Heart left ventricle (tissue), 13 donors: ENCODE results near the gene RND2.

ENCODE experiments used
- CTCF ChIP-seq, 12 donors: fragments of 200-600 bp; sonication (generic) in 4 of 12; IDR thresholded peaks; one replicate each; pipeline versions ENCODE4 v1.5.0 to v1.8.0; 2018 to 2022; ENCODE audit warnings: antibody characterized with exemption in 12 of 12, mild to moderate bottlenecking in 5 of 12
- POLR2A ChIP-seq, 2 donors: fragments of 450-650 bp; IDR thresholded peaks; one replicate each; pipeline ENCODE4 v1.6.1; 2017; ENCODE audit warnings: antibody characterized with exemption in 2 of 2, mild to moderate bottlenecking in 2 of 2, moderate library complexity in 2 of 2
- donor health status: ischemic (EF 13 %, LVEDD 7.1; RV severe dilation, severe dysfunction).
- donor health status: DM: no; HTN: yes; CAD: no.
- donor health status: DM: no; HTN: no; CAD: no.
- donor health status: ischemic (EF 25% LVEDD 6.9; RV normal size, moderate dysfunction).
- donor health status: ischemic (EF 25% LVEDD 5.7; RV mildly dilated, moderate dysfunction).
- donor health status: ischemic (EF 35%, LVEDD 5.7; RV mildly dilated, moderate dysfunction).
- donor health status: nonischemic (EF 11% LVEDD 7.7; RV severe dilation, severe dysfunction).
- donor health status: DM: yes; HTN: yes; CAD: no.
- donor health status: PGD.
- donor health status: ischemic (EF 29% LVEDD 5.4; RV normal size, mild dysfunction).
- donor health status: nonischemic (EF 23%, LVEDD 6.1; RV moderate dilation, normal function).

DNA sequence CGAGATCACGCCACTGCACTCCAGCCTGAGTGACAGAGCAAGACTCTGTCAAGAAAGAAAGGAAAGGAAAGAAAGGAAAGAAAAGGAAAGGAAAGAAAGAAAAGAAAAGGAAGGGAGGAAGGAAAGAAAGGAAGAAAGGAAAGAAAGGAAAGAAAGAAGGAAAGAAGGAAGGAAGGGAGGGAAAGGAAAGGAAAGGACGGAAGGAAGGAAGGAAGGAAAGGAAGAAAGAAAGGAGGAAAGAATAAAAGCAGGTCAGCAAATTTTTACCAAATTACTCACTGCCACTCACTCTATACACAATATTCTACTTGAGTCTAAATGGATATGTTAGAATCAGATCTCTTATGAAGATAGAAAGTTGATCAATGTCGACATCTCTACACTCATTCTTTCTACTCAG lies 49.8 kb downstream of the RND2 start:
- no peak for TF ChIP-seq CTCF (IDR thresholded peaks at IDR 0.05)
- no peak for TF ChIP-seq POLR2A (IDR thresholded peaks at IDR 0.05)
